SH-SY5Y (cell line): ENCODE measurements around the gene IL18BP.

Experiments used
- GATA2 ChIP-seq: IDR thresholded peaks from 2 replicates; pipeline ENCODE4 v1.6.1; 2011; ENCODE audit warnings: mild to moderate bottlenecking, low read depth, low read length
- GATA3 ChIP-seq: IDR thresholded peaks from 2 replicates; pipeline ENCODE4 v1.6.1; 2011; ENCODE audit warnings: low read depth, mild to moderate bottlenecking, low read length, moderate library complexity

IL18BP gene

GRCh38 chr11:71988050-71988449, 10.7 kb upstream of the IL18BP start:
- TF ChIP-seq GATA2 (no peak), GATA3 (no peak)

- TF ChIP-seq GATA3 (no peak), GATA2 (no peak)
These were observed 8.0 kb upstream of the IL18BP start for GRCh38 chr11:71990701-71991100.

GRCh38 chr11:71991494-71991893, 7.2 kb upstream of the IL18BP start:
- no peak for TF ChIP-seq GATA2
- TF ChIP-seq GATA3 = no peak

- TF ChIP-seq GATA2 (no peak), GATA3 (no peak)
These were observed 6.5 kb upstream of the IL18BP start for GRCh38 chr11:71992136-71992730.

- no peak for TF ChIP-seq GATA3
- TF ChIP-seq GATA2 = no peak
These were observed 3.9 kb upstream of the IL18BP start for GRCh38 chr11:71994786-71995185.

- TF ChIP-seq GATA2 (no peak), GATA3 (no peak)
These were observed 2.9 kb upstream of the IL18BP start for GRCh38 chr11:71995726-71996291.

- TF ChIP-seq GATA2 = no peak
- no peak for TF ChIP-seq GATA3
These were observed 2.2 kb upstream of the IL18BP start for GRCh38 chr11:71996517-71996916.

GRCh38 chr11:71996946-71997345, 1.8 kb upstream of the IL18BP start:
- TF ChIP-seq GATA3 (no peak), GATA2 (no peak)

GRCh38 chr11:71997594-71997993, 1.1 kb upstream of the IL18BP start:
- no peak for TF ChIP-seq GATA3
- no peak for TF ChIP-seq GATA2

- TF ChIP-seq GATA2 = no peak
- no peak for TF ChIP-seq GATA3
These were observed 648 bp upstream of the IL18BP start for GRCh38 chr11:71998061-71998460.

- TF ChIP-seq GATA3 (no peak), GATA2 (no peak)
These were observed 653 bp downstream of the IL18BP start for GRCh38 chr11:71999362-71999761.

GRCh38 chr11:71999798-72000197, 1.1 kb downstream of the IL18BP start:
- no peak for TF ChIP-seq GATA3
- no peak for TF ChIP-seq GATA2

- TF ChIP-seq GATA2 (no peak), GATA3 (no peak)
These were observed 1.6 kb downstream of the IL18BP start for GRCh38 chr11:72000202-72000867.

- TF ChIP-seq GATA3 (no peak), GATA2 (no peak)
These were observed 2.6 kb downstream of the IL18BP start for GRCh38 chr11:72001285-72001684.
